ENCODE measurements around the gene NHP2. TPM values are rescaled to one million over a fixed set of nuclear protein-coding genes. Genes with fewer than 3 reads are reported as not detected.
"Not testable (repeated sequence)": the region's sequence is repeated elsewhere in the genome, so short reads cannot be mapped to it uniquely, and the experiment has no call there.

NHP2 gene
- total RNA-seq, 6 experiments from 2014 or later, result 35.5 to 174 (median 43.9) TPM

DNA sequence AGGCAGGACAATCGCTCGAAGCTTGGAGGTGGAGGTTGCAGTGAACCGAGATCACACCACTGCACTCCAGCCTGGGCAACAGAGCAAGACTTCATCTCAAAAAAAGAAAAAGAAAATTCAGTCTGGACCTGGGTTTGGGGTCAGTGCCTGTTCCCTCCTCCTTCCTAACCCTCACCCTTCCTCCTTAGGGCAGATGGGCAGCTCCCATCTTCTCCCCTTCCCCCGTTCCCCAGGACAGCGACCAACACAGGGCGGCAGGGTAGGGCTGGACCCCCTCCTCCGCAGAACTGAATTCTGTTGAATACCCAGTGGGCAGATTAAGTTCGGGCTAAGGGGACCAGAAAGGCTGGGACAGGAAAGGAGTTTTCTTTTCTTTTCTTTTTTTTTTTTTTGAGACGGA lies 24.4 kb downstream of the NHP2 start:
- no peak for ATAC-seq
- Histone ChIP-seq H3K9me3 (no peaks in the 10 kb centered on the region), H3K36me3 (no peaks in the 10 kb centered on the region), H3K27me3 (no peaks in the 10 kb centered on the region), H3K27ac (no peak overlapping the region), H3K4me1 (peaks cover 0 to 9% (median 4%) of the 10 kb centered on the region in 4 donors), H3K4me3 (no peak overlapping the region)
- WGBS (ENCODE audit: insufficient coverage, low coverage, low lambda C conversion rate, missing lambda C conversion rate), result 80% methylated on average over 1 of the region's 9 CpGs
- intact Hi-C loops (cut with DNase I), result no loop called here
- no peak for DNase-seq
- TF ChIP-seq, protein P1, sequence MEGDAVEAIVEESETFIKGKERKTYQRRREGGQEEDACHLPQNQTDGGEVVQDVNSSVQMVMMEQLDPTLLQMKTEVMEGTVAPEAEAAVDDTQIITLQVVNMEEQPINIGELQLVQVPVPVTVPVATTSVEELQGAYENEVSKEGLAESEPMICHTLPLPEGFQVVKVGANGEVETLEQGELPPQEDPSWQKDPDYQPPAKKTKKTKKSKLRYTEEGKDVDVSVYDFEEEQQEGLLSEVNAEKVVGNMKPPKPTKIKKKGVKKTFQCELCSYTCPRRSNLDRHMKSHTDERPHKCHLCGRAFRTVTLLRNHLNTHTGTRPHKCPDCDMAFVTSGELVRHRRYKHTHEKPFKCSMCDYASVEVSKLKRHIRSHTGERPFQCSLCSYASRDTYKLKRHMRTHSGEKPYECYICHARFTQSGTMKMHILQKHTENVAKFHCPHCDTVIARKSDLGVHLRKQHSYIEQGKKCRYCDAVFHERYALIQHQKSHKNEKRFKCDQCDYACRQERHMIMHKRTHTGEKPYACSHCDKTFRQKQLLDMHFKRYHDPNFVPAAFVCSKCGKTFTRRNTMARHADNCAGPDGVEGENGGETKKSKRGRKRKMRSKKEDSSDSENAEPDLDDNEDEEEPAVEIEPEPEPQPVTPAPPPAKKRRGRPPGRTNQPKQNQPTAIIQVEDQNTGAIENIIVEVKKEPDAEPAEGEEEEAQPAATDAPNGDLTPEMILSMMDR (IDR thresholded peaks at IDR 0.05), result no peak
- no peak for TF ChIP-seq POLR2A (IDR thresholded peaks at IDR 0.05)

DNA sequence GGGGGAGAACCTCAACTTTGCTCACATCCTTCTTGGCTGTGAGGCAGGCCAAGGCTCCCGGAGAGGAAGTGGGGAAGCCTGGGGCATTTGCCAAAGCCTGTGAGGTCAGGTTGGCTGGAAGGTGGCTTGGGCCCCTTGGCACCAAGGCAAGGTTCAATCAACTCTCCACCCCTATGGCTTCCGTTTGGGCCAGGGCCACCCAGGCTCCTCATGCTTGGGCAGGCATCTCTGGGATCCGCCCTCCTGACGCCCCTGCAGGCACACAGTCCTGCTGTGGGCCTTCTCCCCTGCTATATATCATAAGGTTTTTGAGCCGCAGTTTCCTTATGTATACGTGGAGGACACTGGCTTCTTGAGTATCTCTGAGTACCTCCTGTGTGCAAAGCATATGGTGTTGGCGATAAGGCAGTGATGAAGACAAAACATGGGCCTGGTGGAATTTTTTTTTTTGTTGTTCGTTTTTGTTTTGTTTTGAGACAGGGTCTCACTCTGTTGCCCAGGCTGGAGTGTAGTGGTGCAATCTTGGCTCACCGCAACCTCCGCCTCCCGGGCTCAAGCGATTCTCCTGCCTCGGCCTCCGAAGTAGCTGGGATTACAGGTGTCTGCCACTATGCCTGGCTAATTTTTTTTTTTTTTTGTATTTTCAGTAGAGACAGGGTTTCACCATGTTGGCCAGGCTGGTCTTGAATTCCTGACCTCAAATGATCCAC lies 26.2 kb downstream of the NHP2 start:
- DNase-seq; H3K9me3 ChIP-seq; H3K27ac ChIP-seq; intact Hi-C loops (cut with DNase I); H3K27me3 ChIP-seq; H3K4me1 ChIP-seq; ATAC-seq; H3K36me3 ChIP-seq; H3K4me3 ChIP-seq: not testable (repeated sequence)
- 93% methylated on average over 10 of the region's 14 CpGs for WGBS (ENCODE audit: insufficient coverage, low coverage, low lambda C conversion rate, missing lambda C conversion rate)

DNA sequence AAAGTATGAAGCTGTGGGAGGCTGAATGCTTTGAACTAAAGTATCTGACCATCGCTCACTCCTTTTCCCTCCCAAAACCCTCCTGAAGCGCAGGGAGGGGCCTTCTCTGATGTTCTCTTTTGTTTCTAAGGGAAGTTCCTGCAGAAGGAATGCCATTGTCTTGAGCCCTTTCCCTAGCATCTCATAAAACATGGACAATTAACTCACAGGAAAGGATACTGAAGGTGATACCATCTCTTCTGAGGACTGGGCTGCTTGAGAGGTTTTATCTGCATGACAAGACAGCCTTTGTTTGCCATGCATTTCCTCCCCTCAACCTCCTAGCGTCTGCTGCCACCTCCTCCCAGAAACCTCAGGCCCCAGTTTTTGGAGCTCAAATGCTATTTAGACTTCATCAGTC lies 27.1 kb downstream of the NHP2 start:
- WGBS (ENCODE audit: insufficient coverage, low coverage, low lambda C conversion rate, missing lambda C conversion rate), result 58% methylated on average over 3 of the region's 3 CpGs
- no peaks in the 10 kb centered on the region for H3K9me3 ChIP-seq
- H3K27me3 ChIP-seq, result no peaks in the 10 kb centered on the region
- no peaks in the 10 kb centered on the region for H3K36me3 ChIP-seq
- DNase-seq (no peak), ATAC-seq (no peak)
- no peak overlapping the region for H3K27ac ChIP-seq
- intact Hi-C loops (cut with DNase I), result no loop called here
- H3K4me1 ChIP-seq, result peaks cover 0 to 1% (median under 1%) of the 10 kb centered on the region in 4 donors
- no peak overlapping the region for H3K4me3 ChIP-seq
- TF ChIP-seq POLR2A (IDR thresholded peaks at IDR 0.05), result no peak
- TF ChIP-seq, protein P1 (IDR thresholded peaks at IDR 0.05), result no peak

DNA sequence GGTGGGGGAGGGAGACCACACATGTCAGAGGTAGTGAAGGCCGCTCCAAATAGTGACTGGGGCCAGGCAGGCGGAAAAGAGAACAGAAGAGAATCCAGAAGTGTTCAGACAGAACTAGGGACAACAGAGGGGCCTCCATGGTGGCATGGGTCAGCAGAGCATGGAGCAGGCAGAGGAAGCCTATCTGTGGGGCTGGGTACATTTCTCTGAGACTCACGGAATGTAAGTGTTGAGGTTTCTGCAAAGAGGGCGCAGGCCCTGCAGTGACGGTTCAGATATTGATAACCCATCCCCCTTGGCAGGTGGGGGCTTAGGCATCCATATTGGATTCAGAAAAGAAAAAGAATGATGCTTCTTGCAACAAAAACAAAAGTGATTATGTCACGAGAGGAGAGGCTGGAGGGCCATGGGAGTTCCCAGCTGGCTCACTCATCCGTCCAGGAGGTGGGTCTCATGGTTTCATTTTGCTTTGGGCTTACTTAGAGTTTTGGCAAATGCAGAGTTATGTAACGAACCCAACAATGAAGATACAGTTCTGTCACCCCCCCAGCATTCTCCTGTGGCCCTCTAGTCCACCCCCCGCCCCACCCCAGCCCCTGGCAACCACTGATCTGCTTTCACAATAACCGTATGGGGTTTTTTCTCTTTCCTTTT lies 28.3 kb downstream of the NHP2 start:
- intact Hi-C loops (cut with DNase I), result no loop called here
- DNase-seq, result no peak
- no peaks in the 10 kb centered on the region for H3K9me3 ChIP-seq
- no peaks in the 10 kb centered on the region for H3K27me3 ChIP-seq
- H3K4me3 ChIP-seq, result no peak overlapping the region
- no peaks in the 10 kb centered on the region for H3K4me1 ChIP-seq
- no peak for TF ChIP-seq POLR2A (IDR thresholded peaks at IDR 0.05)
- ATAC-seq, result no peak
- H3K36me3 ChIP-seq, result no peaks in the 10 kb centered on the region
- 46% methylated on average over 4 of the region's 10 CpGs for WGBS (ENCODE audit: insufficient coverage, low coverage, low lambda C conversion rate, missing lambda C conversion rate)
- no peak overlapping the region for H3K27ac ChIP-seq

DNA sequence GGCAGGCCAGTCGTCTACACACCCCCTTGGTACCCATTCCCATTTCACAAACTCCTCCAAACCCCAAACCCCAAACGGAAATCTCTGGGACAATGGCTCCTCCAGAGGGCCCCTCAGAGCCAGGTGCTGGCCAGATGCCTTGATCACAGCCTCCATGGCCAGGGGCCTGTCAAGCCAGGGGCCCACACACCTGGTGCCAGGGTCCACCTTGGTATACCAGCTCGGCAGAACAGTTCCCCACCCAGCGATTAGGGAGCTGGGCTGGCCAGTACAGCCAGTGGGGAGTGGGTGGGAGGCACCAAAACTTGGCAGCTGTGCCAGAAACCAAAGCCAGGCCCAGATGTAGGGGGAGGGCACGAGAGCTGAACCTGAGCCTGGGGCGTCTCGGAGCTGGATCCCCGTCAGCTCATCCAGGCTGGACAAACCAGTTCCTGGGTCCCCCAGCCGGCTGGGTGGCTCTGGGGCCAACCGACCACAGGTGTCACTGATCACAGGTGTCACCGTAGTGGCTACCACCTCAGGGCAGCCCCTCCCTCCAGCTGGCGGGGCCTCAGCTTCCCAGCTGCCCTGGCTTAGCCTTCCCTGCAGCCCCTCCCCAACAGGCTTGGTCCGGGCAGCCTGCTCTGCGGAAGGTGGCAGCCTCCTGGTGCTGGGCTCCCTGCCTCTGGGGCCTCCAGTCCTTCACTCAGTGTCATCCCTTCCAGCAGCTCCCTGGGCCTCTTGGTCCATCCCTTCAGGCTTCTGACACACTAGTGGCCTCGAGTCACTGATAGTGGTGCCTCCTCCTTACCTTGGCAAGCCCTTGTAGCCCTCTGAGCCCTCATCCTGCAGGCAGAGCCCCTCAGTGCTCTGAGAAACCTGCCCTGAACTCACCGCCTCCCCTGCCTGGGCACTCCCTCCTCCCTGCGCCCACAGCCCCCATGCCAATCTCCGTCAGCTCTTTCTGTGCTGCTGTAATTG lies 29.4 kb downstream of the NHP2 start:
- no peaks in the 10 kb centered on the region for H3K4me1 ChIP-seq
- H3K27me3 ChIP-seq, result no peaks in the 10 kb centered on the region
- no peak overlapping the region for H3K4me3 ChIP-seq
- WGBS (ENCODE audit: insufficient coverage, low coverage, low lambda C conversion rate, missing lambda C conversion rate), result 95% methylated on average over 4 of the region's 18 CpGs
- intact Hi-C loops (cut with DNase I), result no loop called here
- DNase-seq (no peak), ATAC-seq (no peak)
- no peak overlapping the region for H3K27ac ChIP-seq
- H3K9me3 ChIP-seq, result no peaks in the 10 kb centered on the region
- no peaks in the 10 kb centered on the region for H3K36me3 ChIP-seq
- TF ChIP-seq, protein P1 (IDR thresholded peaks at IDR 0.05), result no peak
- TF ChIP-seq POLR2A (IDR thresholded peaks at IDR 0.05), result no peak

Measured in right lobe of liver (tissue), 6 donors.